Activated T-cell treated with anti-CD3 and anti-CD28 coated beads, Interleukin-2, amount 50 U/mL, for 48 hours (primary cell): ENCODE results near the gene PRAMEF8.
"Not testable (repeated sequence)": the region's sequence is repeated elsewhere in the genome, so short reads cannot be mapped to it uniquely, and the experiment has no call there.

ENCODE experiments used
- DNase-seq, 2 experiments: peaks; one replicate each; pipeline ENCODE4 v3.0.0-alpha.2; 2020

Gene PRAMEF8

GRCh38 chr1:13285037-13285436 lies at the start of gene PRAMEF8:
Gene PRAMEF8 (minus strand): TSS chr1:13285137. CDS start chr1:13284091, 1,046 bp downstream.
- DNase-seq: not testable (repeated sequence)

GRCh38 chr1:13315281-13315680 lies 30.3 kb upstream of the PRAMEF8 start, which contains the start of gene PRAMEF15:
Gene PRAMEF15 (plus strand): TSS chr1:13315581. CDS start chr1:13318408, 2,827 bp downstream.
- DNase-seq: not testable (repeated sequence)

GRCh38 chr1:13303239-13303638 lies 18.3 kb upstream of the PRAMEF8 start, which contains the start of gene PRAMEF33:
Gene PRAMEF33 (plus strand): TSS chr1:13303539. CDS start chr1:13305955, 2,416 bp downstream.
- not testable (repeated sequence) for DNase-seq

- not testable (repeated sequence) for DNase-seq
Observed at GRCh38 chr1:13302197-13302596, 17.3 kb upstream of the PRAMEF8 start.

GRCh38 chr1:13298699-13299098 lies 13.8 kb upstream of the PRAMEF8 start:
- DNase-seq: not testable (repeated sequence)

GRCh38 chr1:13297216-13297931 lies 12.4 kb upstream of the PRAMEF8 start:
- not testable (repeated sequence) for DNase-seq

- DNase-seq: not testable (repeated sequence)
Observed at GRCh38 chr1:13289030-13289429, 4.1 kb upstream of the PRAMEF8 start.

- not testable (repeated sequence) for DNase-seq
Observed at GRCh38 chr1:13279617-13280016, 5.3 kb downstream of the PRAMEF8 start.

- not testable (repeated sequence) for DNase-seq
Observed at GRCh38 chr1:13277016-13277415, 7.9 kb downstream of the PRAMEF8 start.

GRCh38 chr1:13265124-13265523 lies 19.8 kb downstream of the PRAMEF8 start:
- not testable (repeated sequence) for DNase-seq

- DNase-seq: not testable (repeated sequence)
Observed at GRCh38 chr1:13253898-13254297, 31.0 kb downstream of the PRAMEF8 start, which contains the start of gene PRAMEF5. Gene PRAMEF5 (plus strand): TSS chr1:13254198. CDS start chr1:13259269, 5,071 bp downstream.

- DNase-seq: not testable (repeated sequence)
Observed at GRCh38 chr1:13247122-13247521, 37.8 kb downstream of the PRAMEF8 start.

- DNase-seq: not testable (repeated sequence)
Observed at GRCh38 chr1:13246554-13246871, 38.4 kb downstream of the PRAMEF8 start.

- not testable (repeated sequence) for DNase-seq
Observed at GRCh38 chr1:13245841-13246553, 38.9 kb downstream of the PRAMEF8 start.

GRCh38 chr1:13243536-13244263 lies 41.2 kb downstream of the PRAMEF8 start:
- DNase-seq: not testable (repeated sequence)

GRCh38 chr1:13239633-13240032 lies 45.3 kb downstream of the PRAMEF8 start:
- DNase-seq: not testable (repeated sequence)

GRCh38 chr1:13237572-13237971 lies 47.4 kb downstream of the PRAMEF8 start:
- DNase-seq: not testable (repeated sequence)

GRCh38 chr1:13234057-13234456 lies 50.9 kb downstream of the PRAMEF8 start:
- not testable (repeated sequence) for DNase-seq

GRCh38 chr1:13232056-13232455 lies 52.9 kb downstream of the PRAMEF8 start:
- DNase-seq: not testable (repeated sequence)
